Measurements from ENCODE around the gene TMEM208. TPM values are rescaled to one million over a fixed set of nuclear protein-coding genes. Genes with fewer than 3 reads are reported as not detected.
A peak's percentile ranks its signal among the peaks of the same experiment; 100 is the strongest.

Gene TMEM208
- total RNA-seq, 2 experiments from 2014 or later, result 13.6 to 31.2 TPM

- POLR2A ChIA-PET, result interaction anchor here (1.9 kb wide), 1 partner anchor 11 kb away, joined by 5 read pairs; the partner anchor contains the start of gene TMEM208
- H3K9me3 Mint-ChIP-seq (ENCODE audit: low read depth), result no peaks in the 10 kb centered on the region
- no peaks in the 10 kb centered on the region for H3K27me3 Mint-ChIP-seq
- H3K36me3 Mint-ChIP-seq (ENCODE audit: low read depth), result peaks cover 33% of the 10 kb centered on the region
- ATAC-seq (no peak), DNase-seq (no peak)
- CTCF ChIA-PET, result interaction anchor here (0.5 to 2.7 kb wide), 4 partner anchors 10 to 189 kb away, joined by 3 to 12 read pairs (median 3); partner anchors contain the start of gene TMEM208
- intact Hi-C loops (cut with DNase I, micrococcal nuclease), result no loop called here
- H3K27ac Mint-ChIP-seq, result peak overlapping the region; percentile 55
- peaks cover 15% of the 10 kb centered on the region for H3K4me1 Mint-ChIP-seq
- H3K4me3 Mint-ChIP-seq, result no peak overlapping the region
Observed at GRCh38 chr16:67237396-67238277, 10.7 kb downstream of the TMEM208 start.

GRCh38 chr16:67238278-67238575, 11.3 kb downstream of the TMEM208 start:
- ChIA-PET CTCF (interaction anchor here (0.5 to 2.7 kb wide), 3 partner anchors 11 to 189 kb away, joined by 3 to 12 read pairs (median 3); partner anchors contain the start of gene TMEM208), POLR2A (interaction anchor here (0.6 to 1.9 kb wide), 2 partner anchors 11 to 364 kb away, joined by 5 read pairs; partner anchors contain the start of gene TMEM208)
- Mint-ChIP-seq H3K9me3 (ENCODE audit: low read depth) (no peaks in the 10 kb centered on the region), H3K27ac (no peak overlapping the region), H3K36me3 (ENCODE audit: low read depth) (peaks cover 32% of the 10 kb centered on the region), H3K4me3 (no peak overlapping the region), H3K27me3 (no peaks in the 10 kb centered on the region), H3K4me1 (peaks cover 16% of the 10 kb centered on the region)
- ATAC-seq, result no peak
- intact Hi-C loops (cut with DNase I, micrococcal nuclease), result no loop called here
- DNase-seq, result no peak

DNA sequence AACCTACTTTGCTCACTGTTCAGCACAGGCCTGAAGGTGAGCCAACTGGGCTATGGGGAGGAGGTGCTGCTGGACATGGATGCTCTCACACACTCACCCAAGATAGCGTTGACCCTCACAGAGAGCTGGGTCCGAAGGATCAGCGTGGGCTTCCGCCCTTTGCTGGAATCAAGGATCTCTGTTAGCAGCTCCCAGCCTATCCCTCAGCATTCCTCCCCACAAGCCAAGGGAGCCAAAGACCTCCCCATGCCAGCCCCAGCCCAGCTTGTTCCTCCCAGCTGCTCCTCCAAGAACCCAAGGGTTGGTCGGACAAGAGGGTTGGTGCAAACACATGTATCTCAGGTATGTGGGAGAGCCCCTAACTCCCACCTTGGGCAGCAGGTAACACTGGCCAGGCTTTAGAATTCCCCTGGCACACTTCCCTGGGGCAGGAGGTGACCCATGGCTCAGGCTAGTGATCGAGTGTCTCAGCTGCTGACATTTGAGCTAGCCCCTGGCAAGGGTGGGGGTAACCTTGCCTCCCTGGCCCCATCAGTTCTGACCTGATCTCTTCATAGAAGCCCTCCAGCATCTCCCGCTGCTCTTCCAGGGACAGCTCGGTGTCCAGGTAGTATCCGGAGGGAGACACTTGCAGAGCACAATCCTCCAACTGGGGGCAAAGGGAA, 12.0 kb downstream of the TMEM208 start:
- H3K27me3 Mint-ChIP-seq, result no peaks in the 10 kb centered on the region
- intact Hi-C loops (cut with DNase I, micrococcal nuclease), result no loop called here
- H3K4me1 Mint-ChIP-seq, result peaks cover 23% of the 10 kb centered on the region
- no peak overlapping the region for H3K4me3 Mint-ChIP-seq
- ChIA-PET CTCF (interaction anchor here (0.5 to 2.7 kb wide), 5 partner anchors 9 to 208 kb away, joined by 3 to 12 read pairs (median 3); partner anchors contain the start of genes FHOD1 and TMEM208), POLR2A (interaction anchor here (0.6 kb wide), 1 partner anchor 365 kb away, joined by 5 read pairs; no protein-coding TSS in a partner anchor)
- no peaks in the 10 kb centered on the region for H3K9me3 Mint-ChIP-seq (ENCODE audit: low read depth)
- H3K27ac Mint-ChIP-seq, result no peak overlapping the region
- DNase-seq (no peak), ATAC-seq (no peak)
- H3K36me3 Mint-ChIP-seq (ENCODE audit: low read depth), result peaks cover 26% of the 10 kb centered on the region

DNA sequence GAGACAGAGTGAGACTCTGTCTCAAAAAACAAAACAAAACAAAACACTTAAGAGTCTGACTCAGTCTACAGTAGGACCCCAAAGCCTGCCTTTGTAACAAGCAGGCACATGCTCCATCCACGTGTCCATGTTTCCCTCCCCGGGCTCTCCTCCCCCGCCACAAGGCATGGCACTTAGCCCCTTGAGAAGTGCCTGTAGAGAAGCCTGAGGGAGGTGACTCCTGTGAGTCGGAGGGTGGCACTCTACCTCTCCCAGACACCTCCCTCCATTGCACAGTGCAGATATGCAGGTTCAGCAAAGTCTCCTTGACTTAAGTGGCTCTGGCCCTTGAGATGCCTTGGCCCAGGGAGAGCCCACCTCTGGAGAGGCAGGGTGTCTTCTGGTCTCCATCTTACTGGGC, 13.6 kb downstream of the TMEM208 start:
- no peak overlapping the region for H3K27ac Mint-ChIP-seq
- H3K36me3 Mint-ChIP-seq (ENCODE audit: low read depth), result peaks cover 27% of the 10 kb centered on the region
- H3K4me1 Mint-ChIP-seq, result peaks cover 38% of the 10 kb centered on the region
- POLR2A ChIA-PET, result no interaction called here
- no peak for DNase-seq
- ATAC-seq, result no peak
- no peak overlapping the region for H3K4me3 Mint-ChIP-seq
- intact Hi-C loops (cut with DNase I, micrococcal nuclease), result loop anchor here in 1 of 2 experiments (10.0 kb wide), 1 partner anchor 486 kb away; the partner anchor contains the start of gene DYNC1LI2
- CTCF ChIA-PET, result interaction anchor here (0.9 kb wide), 1 partner anchor 8 kb away, joined by 3 read pairs; the partner anchor contains the start of gene SLC9A5
- no peaks in the 10 kb centered on the region for H3K27me3 Mint-ChIP-seq
- no peaks in the 10 kb centered on the region for H3K9me3 Mint-ChIP-seq (ENCODE audit: low read depth)

DNA sequence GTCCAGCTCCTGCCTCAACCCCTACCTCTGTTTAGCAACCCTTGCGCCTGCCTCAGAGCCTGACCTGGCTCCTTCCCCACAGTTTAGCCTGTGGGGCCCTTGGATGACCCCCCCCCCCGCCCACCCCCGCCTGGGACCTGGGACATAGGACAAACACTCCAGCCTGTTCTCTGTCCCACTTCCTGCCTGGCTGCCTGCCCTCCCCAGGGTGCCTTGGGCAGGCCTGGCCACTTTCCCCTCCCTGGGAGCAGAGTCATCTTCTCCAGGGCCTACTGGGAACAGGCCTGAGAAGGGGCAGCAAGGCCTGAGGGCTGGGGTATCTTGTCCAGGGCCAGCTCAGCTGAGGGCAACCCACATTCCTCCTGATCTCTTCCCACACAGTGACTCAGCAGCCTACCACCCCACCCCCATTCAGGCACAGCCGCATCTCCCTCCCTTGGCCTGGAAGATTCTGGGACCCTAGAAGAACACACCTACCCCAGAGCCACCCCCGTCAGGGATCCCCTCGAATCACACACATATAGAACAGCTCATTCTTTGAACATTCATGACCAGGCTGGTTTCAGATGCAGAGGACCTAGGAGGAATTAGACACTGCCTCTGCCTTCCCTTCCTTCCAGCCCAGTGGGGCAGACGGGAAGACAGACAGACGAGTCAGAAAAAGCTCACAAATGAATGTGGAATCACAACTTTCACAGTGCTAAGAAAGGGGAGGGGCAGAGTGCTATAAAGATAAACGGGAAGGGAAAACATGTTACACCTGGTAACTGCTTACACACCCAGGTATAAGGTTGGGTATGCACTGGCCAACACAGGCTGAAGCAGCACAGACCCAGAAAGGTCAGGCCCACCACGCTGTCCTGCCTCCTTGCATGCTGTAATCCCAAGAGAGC, 14.3 kb downstream of the TMEM208 start:
- no peak for ATAC-seq
- Mint-ChIP-seq H3K4me1 (peaks cover 38% of the 10 kb centered on the region), H3K4me3 (no peak overlapping the region), H3K36me3 (ENCODE audit: low read depth) (peaks cover 23% of the 10 kb centered on the region), H3K27ac (peak overlapping the region; percentile 80), H3K27me3 (no peaks in the 10 kb centered on the region), H3K9me3 (ENCODE audit: low read depth) (no peaks in the 10 kb centered on the region)
- DNase-seq, result no peak
- intact Hi-C loops (cut with DNase I, micrococcal nuclease), result loop anchor here in 1 of 2 experiments (10.0 kb wide), 1 partner anchor 486 kb away; the partner anchor contains the start of gene DYNC1LI2
- ChIA-PET POLR2A (no interaction called here), CTCF (interaction anchor here (0.6 to 1.3 kb wide), 4 partner anchors 14 to 563 kb away, joined by 3 to 5 read pairs (median 3); partner anchors contain the start of gene TMEM208)

GRCh38 chr16:67242138-67242730, 15.3 kb downstream of the TMEM208 start:
- peaks cover 14% of the 10 kb centered on the region for H3K36me3 Mint-ChIP-seq (ENCODE audit: low read depth)
- ATAC-seq, result no peak

GRCh38 chr16:67243481-67243880, 16.6 kb downstream of the TMEM208 start:
- Mint-ChIP-seq H3K27ac (peak overlapping the region; percentile 83), H3K4me1 (peaks cover 45% of the 10 kb centered on the region), H3K36me3 (ENCODE audit: low read depth) (peaks cover 6% of the 10 kb centered on the region), H3K4me3 (no peak overlapping the region), H3K27me3 (no peaks in the 10 kb centered on the region), H3K9me3 (ENCODE audit: low read depth) (no peaks in the 10 kb centered on the region)
- DNase-seq (no peak), ATAC-seq (no peak)
- POLR2A ChIA-PET, result no interaction called here
- CTCF ChIA-PET, result interaction anchor here (1.0 to 1.7 kb wide), 2 partner anchors 83 to 173 kb away, joined by 3 to 4 read pairs; partner anchors contain the start of gene ZDHHC1
- intact Hi-C loops (cut with DNase I, micrococcal nuclease), result loop anchor here in 1 of 2 experiments (10.0 kb wide), 1 partner anchor 489 kb away; the partner anchor contains the start of gene DYNC1LI2

More at GRCh38 chr16:67242138-67242730, 15.3 kb downstream of the TMEM208 start:
- Mint-ChIP-seq H3K4me1 (peaks cover 37% of the 10 kb centered on the region), H3K27ac (peak overlapping the region; percentile 85), H3K4me3 (no peak overlapping the region), H3K27me3 (no peaks in the 10 kb centered on the region), H3K9me3 (ENCODE audit: low read depth) (no peaks in the 10 kb centered on the region)
- intact Hi-C loops (cut with DNase I, micrococcal nuclease), result loop anchor here in 1 of 2 experiments (10.0 kb wide), 1 partner anchor 487 kb away; the partner anchor contains the start of gene DYNC1LI2
- POLR2A ChIA-PET, result no interaction called here
- DNase-seq, result no peak
- CTCF ChIA-PET, result interaction anchor here (0.8 to 1.3 kb wide), 3 partner anchors 15 to 562 kb away, joined by 3 to 5 read pairs (median 3); partner anchors contain the start of gene TMEM208

- ATAC-seq (peak; percentile 74), DNase-seq (peak; percentile 91)
- Mint-ChIP-seq H3K27ac (peak overlapping the region; percentile 91), H3K36me3 (ENCODE audit: low read depth) (peaks cover 4% of the 10 kb centered on the region), H3K4me1 (peaks cover 51% of the 10 kb centered on the region), H3K4me3 (peak overlapping the region; percentile 87), H3K9me3 (ENCODE audit: low read depth) (no peaks in the 10 kb centered on the region), H3K27me3 (peaks cover 3% of the 10 kb centered on the region)
- CTCF ChIA-PET, result interaction anchor here (0.6 to 1.7 kb wide), 18 partner anchors 9 to 670 kb away, joined by 3 to 7 read pairs (median 4); partner anchors contain the start of genes FBXL8, PLEKHG4, TMEM208 and TRADD
- intact Hi-C loops (cut with DNase I, micrococcal nuclease), result loop anchor here (1.0 to 10.0 kb wide), 9 partner anchors 8 to 840 kb away; partner anchors contain the start of genes ACD (in 1 of the 2), DYNC1LI2 (in 1 of the 2), E2F4 (in 1 of the 2) and NFATC3 (in 1 of the 2)
- POLR2A ChIA-PET, result interaction anchor here (0.5 to 1.5 kb wide), 8 partner anchors 8 to 1022 kb away, joined by 3 to 15 read pairs (median 3); partner anchors contain the start of gene TMEM208
Observed at GRCh38 chr16:67244387-67245185, 17.7 kb downstream of the TMEM208 start.

DNA sequence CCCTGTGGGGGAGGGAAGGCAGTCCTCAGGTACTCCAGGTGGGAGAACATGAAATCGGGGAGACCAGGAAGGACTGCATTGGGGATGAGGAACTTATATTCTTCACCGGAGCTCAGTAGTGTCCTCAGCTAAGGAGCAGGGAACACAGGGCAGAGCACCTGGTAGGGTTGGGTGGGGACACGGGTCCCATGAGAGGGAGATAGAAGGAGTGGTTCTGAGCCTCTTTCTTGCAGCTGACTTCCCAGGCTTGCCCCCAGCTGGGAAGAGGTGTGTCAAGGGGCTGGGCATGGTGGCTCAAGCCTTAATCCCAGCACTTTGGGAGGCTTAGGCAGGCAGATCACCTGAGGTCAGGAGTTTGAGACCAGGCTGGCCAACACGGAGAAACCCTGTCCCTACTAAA, 18.3 kb downstream of the TMEM208 start:
- DNase-seq (no peak), ATAC-seq (no peak)
- peak overlapping the region; percentile 87 for H3K4me3 Mint-ChIP-seq
- H3K9me3 Mint-ChIP-seq (ENCODE audit: low read depth), result no peaks in the 10 kb centered on the region
- H3K36me3 Mint-ChIP-seq (ENCODE audit: low read depth), result peaks cover 4% of the 10 kb centered on the region
- H3K27me3 Mint-ChIP-seq, result peaks cover 9% of the 10 kb centered on the region
- peaks cover 57% of the 10 kb centered on the region for H3K4me1 Mint-ChIP-seq
- H3K27ac Mint-ChIP-seq, result peak overlapping the region; percentile 91
- CTCF ChIA-PET, result interaction anchor here (0.6 to 1.7 kb wide), 10 partner anchors 9 to 299 kb away, joined by 3 to 7 read pairs (median 4); partner anchors contain the start of genes FBXL8, TMEM208 and TRADD
- intact Hi-C loops (cut with DNase I, micrococcal nuclease), result loop anchor here (2.0 to 10.0 kb wide), 5 partner anchors 136 to 840 kb away; partner anchors contain the start of genes ACD (in 1 of the 2), DYNC1LI2 (in 1 of the 2), NFATC3 (in 1 of the 2) and PARD6A (in 1 of the 2)
- POLR2A ChIA-PET, result interaction anchor here (0.8 to 1.5 kb wide), 3 partner anchors 14 to 133 kb away, joined by 4 to 15 read pairs (median 4); partner anchors contain the start of gene TMEM208
